ENCODE results near the gene CHTF18.
"Not testable (repeated sequence)": the region's sequence is repeated elsewhere in the genome, so short reads cannot be mapped to it uniquely, and the experiment has no call there.

The CHTF18 gene

GRCh38 chr16:760545-761343 is 27.7 kb upstream of the CHTF18 start, which contains the start of gene MSLN:
MSLN (plus strand) TSS chr16:760734; CDS start chr16:762681, 1,947 bp downstream.
- no peak for DNase-seq

GRCh38 chr16:761625-762513 is 26.6 kb upstream of the CHTF18 start:
- no peak for DNase-seq

GRCh38 chr16:762595-763268 is 25.7 kb upstream of the CHTF18 start:
- DNase-seq, result no peak

- DNase-seq, result no peak
Measured at GRCh38 chr16:763369-764183, 24.8 kb upstream of the CHTF18 start.

GRCh38 chr16:764184-764750 is 24.2 kb upstream of the CHTF18 start:
- DNase-seq, result no peak

GRCh38 chr16:764848-765487 is 23.5 kb upstream of the CHTF18 start:
- no peak for DNase-seq

- DNase-seq, result no peak
Measured at GRCh38 chr16:765488-765865, 22.9 kb upstream of the CHTF18 start.

GRCh38 chr16:766008-766819 is 22.2 kb upstream of the CHTF18 start:
- no peak for DNase-seq

- DNase-seq, result no peak
Measured at GRCh38 chr16:766820-767640, 21.4 kb upstream of the CHTF18 start.

GRCh38 chr16:767743-768235 is 20.6 kb upstream of the CHTF18 start:
- DNase-seq, result no peak

- DNase-seq, result no peak
Measured at GRCh38 chr16:768428-768827, 20.0 kb upstream of the CHTF18 start.

GRCh38 chr16:769184-769784 is 19.1 kb upstream of the CHTF18 start:
- no peak for DNase-seq

GRCh38 chr16:769934-770333 is 18.5 kb upstream of the CHTF18 start:
- no peak for DNase-seq

- DNase-seq, result no peak
Measured at GRCh38 chr16:770411-770810, 18.0 kb upstream of the CHTF18 start.

GRCh38 chr16:772959-773358 is 15.5 kb upstream of the CHTF18 start:
- DNase-seq, result no peak

- DNase-seq, result no peak
Measured at GRCh38 chr16:774086-775001, 14.1 kb upstream of the CHTF18 start.

GRCh38 chr16:775236-775796 is 13.1 kb upstream of the CHTF18 start:
- no peak for DNase-seq

GRCh38 chr16:776298-776697 is 12.1 kb upstream of the CHTF18 start:
- not testable (repeated sequence) for DNase-seq

Data from effector CD8-positive, alpha-beta T cell (primary cell).